ENCODE results near the gene LINC00305.

The LINC00305 gene

DNA sequence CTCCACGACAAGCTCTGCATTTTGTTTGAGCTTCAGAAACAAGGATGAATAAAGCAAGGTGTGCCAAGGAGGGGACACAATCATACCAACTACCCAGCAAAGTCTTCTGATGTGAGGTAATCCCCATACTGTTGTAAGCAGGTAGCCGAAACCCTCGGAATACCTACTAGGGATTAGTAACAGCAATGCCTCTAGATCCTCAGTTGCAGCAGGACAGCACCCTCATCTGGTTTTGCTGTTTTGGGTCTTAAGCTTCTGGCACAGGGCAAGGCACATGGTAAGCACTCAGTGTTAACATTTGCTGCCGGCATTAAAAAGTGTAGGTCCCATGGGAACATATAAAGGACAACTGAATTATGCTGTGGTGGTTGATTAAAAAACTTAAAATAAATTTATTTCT, 16.0 kb upstream of the LINC00305 start (continued):
- no peak for TF ChIP-seq ZFP3 (CRISPR knock-in tag; IDR thresholded peaks at IDR 0.05)

DNA sequence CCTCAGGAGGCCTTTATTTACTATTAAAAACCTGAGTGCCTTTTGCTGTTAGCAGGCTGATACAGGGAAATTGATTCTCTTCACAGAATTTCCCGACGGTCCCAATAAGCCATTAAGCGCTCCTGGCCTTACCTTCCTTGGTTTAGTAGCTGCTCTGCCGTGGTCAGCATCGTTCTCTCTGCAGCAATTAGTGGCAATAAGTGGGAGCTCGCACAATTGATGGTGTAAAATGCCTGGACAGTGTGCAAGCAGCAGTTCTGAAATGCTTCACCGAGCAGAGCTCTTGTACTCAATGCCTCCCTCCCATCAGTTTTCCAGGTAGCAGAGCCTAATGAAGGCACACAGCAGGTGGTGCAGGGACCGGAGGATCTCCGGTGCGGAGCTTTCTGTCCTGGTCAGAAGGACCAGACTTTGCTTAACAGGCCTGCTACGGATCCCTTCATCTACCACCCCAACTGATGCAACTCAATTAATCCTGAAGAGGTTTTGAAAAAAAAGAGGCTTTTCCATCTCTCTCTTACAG, 1.1 kb upstream of the LINC00305 start:
- ATAC-seq: no peak
- TF ChIP-seq TOX (CRISPR knock-in tag; IDR thresholded peaks at IDR 0.05; ENCODE audit: borderline replicate concordance) (no peak), ESRRG (CRISPR knock-in tag; IDR thresholded peaks at IDR 0.05) (no peak), ZNF70 (CRISPR knock-in tag; IDR thresholded peaks at IDR 0.05) (no peak), ZFP30 (CRISPR knock-in tag; IDR thresholded peaks at IDR 0.05) (no peak), ZNF8 (CRISPR knock-in tag; IDR thresholded peaks at IDR 0.05) (no peak), GLIS3 (CRISPR knock-in tag; IDR thresholded peaks at IDR 0.05) (no peak), ZNF565 (CRISPR knock-in tag; conservative IDR thresholded peaks at IDR 0.05; ENCODE audit: low read depth) (no peak), OSR1 (CRISPR knock-in tag; IDR thresholded peaks at IDR 0.05) (no peak), ISL1 (CRISPR knock-in tag; IDR thresholded peaks at IDR 0.05) (no peak), ZFP3 (CRISPR knock-in tag; IDR thresholded peaks at IDR 0.05) (no peak)
- TF ChIP-seq, protein P1, sequence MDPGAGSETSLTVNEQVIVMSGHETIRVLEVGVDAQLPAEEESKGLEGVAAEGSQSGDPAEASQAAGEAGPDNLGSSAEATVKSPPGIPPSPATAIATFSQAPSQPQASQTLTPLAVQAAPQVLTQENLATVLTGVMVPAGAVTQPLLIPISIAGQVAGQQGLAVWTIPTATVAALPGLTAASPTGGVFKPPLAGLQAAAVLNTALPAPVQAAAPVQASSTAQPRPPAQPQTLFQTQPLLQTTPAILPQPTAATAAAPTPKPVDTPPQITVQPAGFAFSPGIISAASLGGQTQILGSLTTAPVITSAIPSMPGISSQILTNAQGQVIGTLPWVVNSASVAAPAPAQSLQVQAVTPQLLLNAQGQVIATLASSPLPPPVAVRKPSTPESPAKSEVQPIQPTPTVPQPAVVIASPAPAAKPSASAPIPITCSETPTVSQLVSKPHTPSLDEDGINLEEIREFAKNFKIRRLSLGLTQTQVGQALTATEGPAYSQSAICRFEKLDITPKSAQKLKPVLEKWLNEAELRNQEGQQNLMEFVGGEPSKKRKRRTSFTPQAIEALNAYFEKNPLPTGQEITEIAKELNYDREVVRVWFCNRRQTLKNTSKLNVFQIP (CRISPR knock-in tag; IDR thresholded peaks at IDR 0.05; ENCODE audit: borderline replicate concordance, low read depth): no peak
- TF ChIP-seq, protein P2, sequence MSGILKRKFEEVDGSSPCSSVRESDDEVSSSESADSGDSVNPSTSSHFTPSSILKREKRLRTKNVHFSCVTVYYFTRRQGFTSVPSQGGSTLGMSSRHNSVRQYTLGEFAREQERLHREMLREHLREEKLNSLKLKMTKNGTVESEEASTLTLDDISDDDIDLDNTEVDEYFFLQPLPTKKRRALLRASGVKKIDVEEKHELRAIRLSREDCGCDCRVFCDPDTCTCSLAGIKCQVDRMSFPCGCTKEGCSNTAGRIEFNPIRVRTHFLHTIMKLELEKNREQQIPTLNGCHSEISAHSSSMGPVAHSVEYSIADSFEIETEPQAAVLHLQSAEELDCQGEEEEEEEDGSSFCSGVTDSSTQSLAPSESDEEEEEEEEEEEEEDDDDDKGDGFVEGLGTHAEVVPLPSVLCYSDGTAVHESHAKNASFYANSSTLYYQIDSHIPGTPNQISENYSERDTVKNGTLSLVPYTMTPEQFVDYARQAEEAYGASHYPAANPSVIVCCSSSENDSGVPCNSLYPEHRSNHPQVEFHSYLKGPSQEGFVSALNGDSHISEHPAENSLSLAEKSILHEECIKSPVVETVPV (CRISPR knock-in tag; IDR thresholded peaks at IDR 0.05): no peak
- TF ChIP-seq, protein P3, sequence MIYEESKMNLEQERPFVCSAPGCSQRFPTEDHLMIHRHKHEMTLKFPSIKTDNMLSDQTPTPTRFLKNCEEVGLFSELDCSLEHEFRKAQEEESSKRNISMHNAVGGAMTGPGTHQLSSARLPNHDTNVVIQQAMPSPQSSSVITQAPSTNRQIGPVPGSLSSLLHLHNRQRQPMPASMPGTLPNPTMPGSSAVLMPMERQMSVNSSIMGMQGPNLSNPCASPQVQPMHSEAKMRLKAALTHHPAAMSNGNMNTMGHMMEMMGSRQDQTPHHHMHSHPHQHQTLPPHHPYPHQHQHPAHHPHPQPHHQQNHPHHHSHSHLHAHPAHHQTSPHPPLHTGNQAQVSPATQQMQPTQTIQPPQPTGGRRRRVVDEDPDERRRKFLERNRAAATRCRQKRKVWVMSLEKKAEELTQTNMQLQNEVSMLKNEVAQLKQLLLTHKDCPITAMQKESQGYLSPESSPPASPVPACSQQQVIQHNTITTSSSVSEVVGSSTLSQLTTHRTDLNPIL (CRISPR knock-in tag; IDR thresholded peaks at IDR 0.05; ENCODE audit: low read depth): no peak
- TF ChIP-seq, protein P4, sequence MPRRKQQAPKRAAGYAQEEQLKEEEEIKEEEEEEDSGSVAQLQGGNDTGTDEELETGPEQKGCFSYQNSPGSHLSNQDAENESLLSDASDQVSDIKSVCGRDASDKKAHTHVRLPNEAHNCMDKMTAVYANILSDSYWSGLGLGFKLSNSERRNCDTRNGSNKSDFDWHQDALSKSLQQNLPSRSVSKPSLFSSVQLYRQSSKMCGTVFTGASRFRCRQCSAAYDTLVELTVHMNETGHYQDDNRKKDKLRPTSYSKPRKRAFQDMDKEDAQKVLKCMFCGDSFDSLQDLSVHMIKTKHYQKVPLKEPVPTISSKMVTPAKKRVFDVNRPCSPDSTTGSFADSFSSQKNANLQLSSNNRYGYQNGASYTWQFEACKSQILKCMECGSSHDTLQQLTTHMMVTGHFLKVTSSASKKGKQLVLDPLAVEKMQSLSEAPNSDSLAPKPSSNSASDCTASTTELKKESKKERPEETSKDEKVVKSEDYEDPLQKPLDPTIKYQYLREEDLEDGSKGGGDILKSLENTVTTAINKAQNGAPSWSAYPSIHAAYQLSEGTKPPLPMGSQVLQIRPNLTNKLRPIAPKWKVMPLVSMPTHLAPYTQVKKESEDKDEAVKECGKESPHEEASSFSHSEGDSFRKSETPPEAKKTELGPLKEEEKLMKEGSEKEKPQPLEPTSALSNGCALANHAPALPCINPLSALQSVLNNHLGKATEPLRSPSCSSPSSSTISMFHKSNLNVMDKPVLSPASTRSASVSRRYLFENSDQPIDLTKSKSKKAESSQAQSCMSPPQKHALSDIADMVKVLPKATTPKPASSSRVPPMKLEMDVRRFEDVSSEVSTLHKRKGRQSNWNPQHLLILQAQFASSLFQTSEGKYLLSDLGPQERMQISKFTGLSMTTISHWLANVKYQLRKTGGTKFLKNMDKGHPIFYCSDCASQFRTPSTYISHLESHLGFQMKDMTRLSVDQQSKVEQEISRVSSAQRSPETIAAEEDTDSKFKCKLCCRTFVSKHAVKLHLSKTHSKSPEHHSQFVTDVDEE (CRISPR knock-in tag; IDR thresholded peaks at IDR 0.05): no peak
- TF ChIP-seq, protein P5, sequence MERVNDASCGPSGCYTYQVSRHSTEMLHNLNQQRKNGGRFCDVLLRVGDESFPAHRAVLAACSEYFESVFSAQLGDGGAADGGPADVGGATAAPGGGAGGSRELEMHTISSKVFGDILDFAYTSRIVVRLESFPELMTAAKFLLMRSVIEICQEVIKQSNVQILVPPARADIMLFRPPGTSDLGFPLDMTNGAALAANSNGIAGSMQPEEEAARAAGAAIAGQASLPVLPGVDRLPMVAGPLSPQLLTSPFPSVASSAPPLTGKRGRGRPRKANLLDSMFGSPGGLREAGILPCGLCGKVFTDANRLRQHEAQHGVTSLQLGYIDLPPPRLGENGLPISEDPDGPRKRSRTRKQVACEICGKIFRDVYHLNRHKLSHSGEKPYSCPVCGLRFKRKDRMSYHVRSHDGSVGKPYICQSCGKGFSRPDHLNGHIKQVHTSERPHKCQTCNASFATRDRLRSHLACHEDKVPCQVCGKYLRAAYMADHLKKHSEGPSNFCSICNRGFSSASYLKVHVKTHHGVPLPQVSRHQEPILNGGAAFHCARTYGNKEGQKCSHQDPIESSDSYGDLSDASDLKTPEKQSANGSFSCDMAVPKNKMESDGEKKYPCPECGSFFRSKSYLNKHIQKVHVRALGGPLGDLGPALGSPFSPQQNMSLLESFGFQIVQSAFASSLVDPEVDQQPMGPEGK (CRISPR knock-in tag; IDR thresholded peaks at IDR 0.05; ENCODE audit: borderline replicate concordance): no peak

DNA sequence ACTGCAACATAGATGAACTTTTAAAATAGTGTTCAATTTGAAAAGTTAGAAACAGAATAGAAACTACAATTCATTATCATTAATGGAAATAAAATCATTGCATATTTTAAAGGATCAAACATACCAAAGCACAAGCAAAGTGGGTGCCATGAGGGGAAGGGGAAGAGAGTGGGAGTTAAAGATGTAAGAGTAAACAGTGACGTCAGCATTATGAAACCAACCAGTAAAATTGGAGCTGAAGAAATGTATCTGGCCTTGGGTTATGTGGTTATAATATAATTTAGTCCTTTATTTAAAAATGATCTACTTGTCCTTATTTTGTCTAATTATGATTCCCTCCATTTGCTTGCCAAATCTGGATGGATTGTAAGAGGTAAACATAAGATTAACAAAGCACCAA, 6.0 kb downstream of the LINC00305 start:
- no peak for TF ChIP-seq PPARA (CRISPR knock-in tag; IDR thresholded peaks at IDR 0.05; ENCODE audit: borderline replicate concordance)
- TF ChIP-seq, protein P1 (CRISPR knock-in tag; IDR thresholded peaks at IDR 0.05; ENCODE audit: borderline replicate concordance, low read depth): no peak
- TF ChIP-seq, protein P2 (CRISPR knock-in tag; IDR thresholded peaks at IDR 0.05): no peak
- TF ChIP-seq CSDC2 (CRISPR knock-in tag; IDR thresholded peaks at IDR 0.05): no peak
- TF ChIP-seq ISL1 (CRISPR knock-in tag; IDR thresholded peaks at IDR 0.05): no peak
- TF ChIP-seq, protein P3 (CRISPR knock-in tag; IDR thresholded peaks at IDR 0.05; ENCODE audit: low read depth): no peak
- no peak for TF ChIP-seq ZNF8 (CRISPR knock-in tag; IDR thresholded peaks at IDR 0.05)
- TF ChIP-seq ZC3H10 (CRISPR knock-in tag; IDR thresholded peaks at IDR 0.05): no peak
- TF ChIP-seq TCF4 (CRISPR knock-in tag; IDR thresholded peaks at IDR 0.05; ENCODE audit: borderline replicate concordance): no peak
- TF ChIP-seq, protein P5 (CRISPR knock-in tag; IDR thresholded peaks at IDR 0.05; ENCODE audit: borderline replicate concordance): no peak
- ATAC-seq: no peak
